GM18873 (cell line): ENCODE measurements around the gene TGFBR3L.
"Not testable (repeated sequence)": the region's sequence is repeated elsewhere in the genome, so short reads cannot be mapped to it uniquely, and the experiment has no call there.

Experiments used
- ATAC-seq: cut with Tn5 transposase; IDR thresholded peaks from one replicate; pipeline ENCODE4 v1.9.1; 2021; ENCODE audit warnings: mild to moderate bottlenecking, moderate library complexity, moderate number of reproducible peaks; ENCODE audit not compliant: unreplicated experiment, low FRiP score

Gene TGFBR3L

GRCh38 chr19:7944177-7944761 is 29.6 kb downstream of the TGFBR3L start:
- ATAC-seq, result peak; percentile 21

- ATAC-seq, result no peak
These were observed 33.3 kb downstream of the TGFBR3L start for GRCh38 chr19:7947939-7948338.

GRCh38 chr19:7953060-7953459 is 38.4 kb downstream of the TGFBR3L start:
- ATAC-seq, result no peak

GRCh38 chr19:7953576-7953975 is 38.9 kb downstream of the TGFBR3L start:
- no peak for ATAC-seq

GRCh38 chr19:7955696-7956095 is 41.1 kb downstream of the TGFBR3L start:
- ATAC-seq, result no peak

- no peak for ATAC-seq
These were observed 44.6 kb downstream of the TGFBR3L start for GRCh38 chr19:7959211-7959610.

GRCh38 chr19:7961082-7961481 is 46.5 kb downstream of the TGFBR3L start:
- not testable (repeated sequence) for ATAC-seq

- no peak for ATAC-seq
These were observed 47.4 kb downstream of the TGFBR3L start for GRCh38 chr19:7961920-7962626.

- no peak for ATAC-seq
These were observed 48.1 kb downstream of the TGFBR3L start for GRCh38 chr19:7962644-7963268.

- ATAC-seq, result no peak
These were observed 48.9 kb downstream of the TGFBR3L start for GRCh38 chr19:7963566-7963965.

- no peak for ATAC-seq
These were observed 50.7 kb downstream of the TGFBR3L start for GRCh38 chr19:7965259-7965841.

GRCh38 chr19:7965921-7966665 is 51.5 kb downstream of the TGFBR3L start:
- no peak for ATAC-seq

GRCh38 chr19:7968008-7968795 is 53.6 kb downstream of the TGFBR3L start:
- ATAC-seq, result no peak
